Measurements from ENCODE around the gene LAMA1.

The LAMA1 gene

GRCh38 chr18:6983366-6983765, 134.2 kb downstream of the LAMA1 start:
- no peak for DNase-seq (ENCODE audit: low read depth in 2 of 2)

- no peak for DNase-seq (ENCODE audit: low read depth in 2 of 2)
These were observed 135.2 kb downstream of the LAMA1 start for GRCh38 chr18:6982398-6982797.

DNA sequence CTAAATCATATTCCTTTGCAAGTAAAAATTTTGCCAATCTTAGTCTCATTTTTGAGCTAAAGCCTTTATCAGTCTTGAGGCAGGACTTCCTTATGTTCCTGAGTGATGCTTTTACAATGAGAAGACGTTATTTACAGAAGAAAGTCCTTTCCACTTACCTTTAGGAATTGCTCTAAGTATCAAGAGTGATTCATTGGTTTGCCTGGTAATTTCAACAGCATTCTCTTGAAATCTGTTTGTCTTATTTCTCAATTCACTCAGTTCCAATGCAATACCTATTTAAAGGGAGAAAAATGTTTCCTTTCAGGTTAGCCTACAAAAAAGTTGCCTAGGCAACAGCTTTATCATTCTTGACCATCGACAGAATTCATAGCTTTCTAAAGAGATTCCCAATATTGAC, 137.2 kb downstream of the LAMA1 start:
- DNase-seq (ENCODE audit: low read depth in 2 of 2), result no peak

DNA sequence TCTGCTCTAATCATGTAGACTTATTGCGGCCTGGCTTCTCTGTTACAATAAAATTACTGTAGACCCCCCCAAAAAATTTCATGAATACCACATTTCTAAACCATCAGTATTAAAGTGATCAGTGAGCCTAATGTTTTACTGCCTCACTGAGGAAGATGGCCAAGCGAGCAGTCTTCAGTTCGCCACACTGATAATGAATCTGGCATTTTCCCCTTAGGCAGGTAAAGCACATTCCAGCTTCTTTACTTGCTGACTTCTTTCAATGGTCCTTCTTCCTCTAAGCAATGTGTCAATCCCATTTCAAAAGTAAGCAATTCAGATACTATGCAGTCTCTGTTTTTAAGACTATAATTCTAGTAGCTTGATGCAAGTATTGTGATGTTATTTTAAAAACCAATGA, 137.6 kb downstream of the LAMA1 start:
- DNase-seq (ENCODE audit: low read depth in 2 of 2), result no peak

GRCh38 chr18:6976935-6977334, 140.7 kb downstream of the LAMA1 start:
- no peak for DNase-seq (ENCODE audit: low read depth in 2 of 2)

GRCh38 chr18:6975084-6975483, 142.5 kb downstream of the LAMA1 start:
- DNase-seq (ENCODE audit: low read depth in 2 of 2), result no peak

GRCh38 chr18:6971823-6972478, 145.6 kb downstream of the LAMA1 start:
- no peak for DNase-seq (ENCODE audit: low read depth in 2 of 2)

GRCh38 chr18:6963452-6964097, 154.0 kb downstream of the LAMA1 start:
- DNase-seq (ENCODE audit: low read depth in 2 of 2), result no peak

DNA sequence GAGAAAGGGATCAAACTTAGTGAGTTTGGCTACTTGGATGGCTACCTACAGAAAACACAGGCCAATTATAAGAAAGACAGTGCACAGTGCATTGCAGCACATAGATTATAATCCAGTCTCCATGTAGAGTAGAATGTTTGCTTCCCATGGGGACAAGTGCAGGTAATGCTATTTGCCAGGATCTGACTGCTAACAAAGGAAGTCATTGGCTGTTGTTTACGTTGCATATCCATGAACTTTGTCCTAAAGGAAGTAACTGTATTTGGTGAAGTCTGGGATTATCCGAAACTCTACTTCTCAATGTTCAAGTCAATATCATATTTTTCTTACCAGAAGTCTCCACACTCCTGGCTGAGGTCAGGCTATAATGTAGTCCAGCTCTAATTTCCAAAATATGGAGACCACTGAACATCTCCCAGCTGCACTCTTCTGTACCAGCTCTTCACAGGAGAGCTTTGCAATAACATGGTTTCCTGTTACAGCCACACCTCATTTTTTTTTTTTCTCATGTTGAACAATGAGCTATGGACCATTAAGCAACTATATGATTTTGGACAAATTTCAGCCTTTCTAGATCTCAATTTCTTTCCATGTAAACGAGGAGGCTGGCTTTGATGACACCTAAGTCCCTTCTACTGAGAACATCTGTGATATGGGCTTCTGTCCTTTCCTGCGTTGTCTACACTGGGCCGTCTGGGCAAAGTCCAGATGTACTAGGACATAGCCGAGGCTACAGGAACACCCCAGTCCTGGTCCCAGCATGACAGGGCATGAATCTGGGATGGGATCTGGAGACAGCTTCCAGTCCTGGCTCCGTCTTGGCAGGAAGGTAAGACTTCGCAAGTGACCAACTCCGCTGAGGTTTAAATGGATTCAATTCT, 154.8 kb downstream of the LAMA1 start:
- DNase-seq (ENCODE audit: low read depth in 2 of 2), result no peak

- DNase-seq (ENCODE audit: low read depth in 2 of 2), result no peak
These were observed 156.3 kb downstream of the LAMA1 start for GRCh38 chr18:6961331-6961730.

GRCh38 chr18:6960656-6961055, 156.9 kb downstream of the LAMA1 start:
- no peak for DNase-seq (ENCODE audit: low read depth in 2 of 2)

- no peak for DNase-seq (ENCODE audit: low read depth in 2 of 2)
These were observed 157.5 kb downstream of the LAMA1 start for GRCh38 chr18:6960124-6960523.

DNA sequence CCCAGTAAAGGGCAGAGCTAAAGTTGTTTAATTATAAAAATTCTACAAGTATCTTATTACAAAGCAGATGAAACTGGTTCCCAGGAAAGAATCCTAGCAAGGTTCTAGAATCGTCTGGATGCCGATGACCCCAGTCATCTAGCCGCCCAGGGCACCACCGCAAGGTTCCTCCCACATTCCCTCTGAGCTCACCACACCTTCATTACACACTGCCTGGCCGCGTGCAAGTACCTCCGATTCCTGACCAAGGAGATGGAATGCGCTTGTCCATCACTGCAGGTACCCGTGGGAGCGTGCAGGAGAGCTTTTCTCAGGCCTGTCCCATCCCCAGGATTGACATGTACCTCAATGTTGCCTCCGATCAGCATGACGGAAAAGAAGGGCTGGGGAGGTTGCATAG, 158.5 kb downstream of the LAMA1 start:
- no peak for DNase-seq (ENCODE audit: low read depth in 2 of 2)

DNA sequence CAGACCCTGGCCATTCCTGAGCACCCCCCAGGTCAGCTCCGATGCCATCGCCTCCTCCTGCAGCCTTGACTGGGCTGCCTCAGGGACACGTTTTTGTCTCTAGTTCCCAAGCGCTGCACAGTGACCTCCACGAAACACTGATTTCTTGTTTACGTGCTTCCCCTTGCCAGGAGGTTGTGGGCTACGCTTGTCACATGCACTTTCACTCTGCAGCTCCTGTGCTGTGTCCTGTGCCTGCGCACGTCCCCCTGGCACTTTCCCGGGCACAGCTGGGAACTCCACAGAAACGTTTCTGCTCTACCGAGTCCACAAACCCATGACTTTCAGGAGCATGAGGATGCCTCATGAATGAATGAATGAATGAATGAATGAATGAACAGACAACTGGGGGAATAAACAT, 160.6 kb downstream of the LAMA1 start:
- DNase-seq (ENCODE audit: low read depth in 2 of 2), result no peak

DNA sequence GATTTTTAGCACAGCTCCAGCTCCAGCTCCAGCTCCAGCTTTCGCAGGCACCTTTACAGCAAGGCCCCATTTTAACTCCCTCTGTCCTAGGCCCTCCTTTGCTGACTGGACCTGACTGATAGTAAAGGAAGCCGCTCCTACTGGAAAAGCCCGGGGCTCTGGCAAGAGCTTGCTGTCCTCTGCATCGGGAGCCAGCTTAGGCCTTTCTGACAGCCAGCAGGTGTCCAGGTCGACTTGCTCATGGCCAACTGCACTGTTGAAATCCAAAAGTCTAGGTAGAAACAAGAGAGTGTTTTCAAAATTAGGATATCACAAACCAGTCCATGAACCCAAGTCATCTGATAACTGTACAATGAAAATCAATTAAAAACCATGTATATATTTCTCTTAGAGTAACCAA, 161.1 kb downstream of the LAMA1 start:
- no peak for DNase-seq (ENCODE audit: low read depth in 2 of 2)

GRCh38 chr18:6955304-6955703, 162.3 kb downstream of the LAMA1 start:
- DNase-seq (ENCODE audit: low read depth in 2 of 2), result no peak

DNA sequence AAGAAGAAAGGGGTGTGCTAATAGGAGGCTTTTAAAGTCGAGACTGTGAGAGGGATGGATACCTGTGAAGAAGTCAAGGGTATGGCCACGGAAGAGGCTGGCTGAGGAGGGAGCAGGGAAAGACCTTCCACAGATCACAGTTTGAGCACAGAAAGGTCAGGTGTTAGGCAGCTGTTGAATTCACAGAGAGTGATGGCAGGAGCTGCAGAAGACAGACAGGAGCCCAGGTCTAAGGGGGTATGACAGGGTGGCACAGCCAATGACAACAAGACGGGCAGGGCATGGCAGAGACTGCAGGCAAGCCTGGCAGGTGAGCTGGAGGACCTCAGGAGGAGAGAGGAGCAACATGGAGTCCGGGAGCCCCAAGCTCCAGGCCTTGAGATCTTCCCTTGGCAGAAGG, 163.1 kb downstream of the LAMA1 start:
- no peak for DNase-seq (ENCODE audit: low read depth in 2 of 2)

DNA sequence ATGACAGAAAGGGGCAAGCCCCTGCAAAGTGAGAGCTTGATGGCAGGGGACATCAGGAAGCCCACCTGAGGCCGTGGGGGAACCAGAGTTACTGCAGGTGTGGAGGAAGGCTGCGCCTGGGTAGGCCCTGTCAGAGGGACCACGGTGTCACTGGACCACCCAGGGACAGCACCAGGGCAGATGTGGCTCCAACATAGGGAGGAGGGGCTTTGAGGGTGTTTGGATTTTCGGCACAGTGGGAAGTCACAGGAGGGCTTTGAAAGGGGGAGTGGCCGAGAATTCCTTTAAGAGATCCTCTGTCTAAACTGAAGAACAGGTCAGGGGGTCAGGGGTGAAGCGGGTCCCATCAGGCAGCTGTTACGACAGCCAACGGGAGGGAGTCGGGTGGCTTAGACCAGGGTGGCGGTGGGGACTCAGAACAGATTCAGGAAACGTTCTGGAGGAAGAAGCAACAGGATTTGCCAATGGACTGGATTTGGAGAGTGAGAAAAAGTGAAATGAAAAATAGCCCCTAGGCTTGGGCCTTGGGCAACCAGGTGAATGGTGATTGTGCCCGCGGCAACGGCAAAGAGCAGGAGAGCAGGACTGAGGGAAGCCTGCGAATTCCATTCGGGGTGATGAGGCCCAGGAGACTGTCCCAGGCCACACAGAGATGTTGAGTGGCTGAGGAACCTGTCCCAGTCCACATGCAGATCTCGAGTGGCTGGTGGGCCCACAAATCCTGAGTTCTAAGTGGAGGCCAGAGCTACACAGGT, 166.1 kb downstream of the LAMA1 start:
- no peak for DNase-seq (ENCODE audit: low read depth in 2 of 2)

- DNase-seq (ENCODE audit: low read depth in 2 of 2), result no peak
These were observed 167.0 kb downstream of the LAMA1 start for GRCh38 chr18:6950641-6951040.

DNA sequence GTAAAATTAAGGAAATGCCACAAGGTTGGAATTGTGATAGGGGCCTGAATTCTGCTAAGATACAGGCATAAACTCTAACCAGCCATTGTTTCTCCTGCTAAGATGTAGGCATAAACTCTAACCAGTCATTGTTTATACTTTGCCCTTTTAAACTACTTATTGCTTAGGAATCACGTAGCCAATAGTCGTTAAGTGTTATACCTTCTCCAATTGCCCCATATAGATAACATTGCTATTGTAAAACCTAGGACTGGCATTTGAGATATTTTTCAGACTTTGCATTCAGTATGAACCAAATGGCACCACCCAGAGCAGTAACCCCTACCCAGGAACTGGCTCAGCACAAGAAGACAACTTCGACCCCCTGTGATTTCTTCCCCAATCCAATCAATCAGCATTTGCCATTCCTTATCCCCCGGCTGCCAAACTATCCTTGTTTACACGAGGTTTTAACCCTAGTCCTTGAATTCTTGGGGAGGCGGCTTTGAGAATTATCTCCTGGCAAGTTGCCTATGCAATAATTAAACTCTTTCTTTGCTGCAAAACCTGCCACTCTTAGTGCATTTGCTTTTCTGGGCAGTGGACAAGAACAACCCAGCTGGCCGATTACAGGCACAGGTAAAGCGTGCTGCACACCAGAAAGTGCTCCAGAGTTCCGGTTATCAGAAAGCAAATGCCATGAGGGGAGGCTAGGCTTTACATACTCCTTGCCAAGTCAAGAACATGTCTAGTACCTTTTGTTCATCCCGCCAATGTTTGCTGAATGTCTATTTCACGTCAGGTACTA, 167.6 kb downstream of the LAMA1 start:
- DNase-seq (ENCODE audit: low read depth in 2 of 2), result no peak
